C4-2B (cell line): ENCODE results near the gene PEF1.

Source experiments
- CTCF ChIP-seq: fragments of 450-650 bp; conservative IDR thresholded peaks from 2 replicates; pipeline ENCODE4 v1.5.1; 2017; ENCODE audit warnings: mild to moderate bottlenecking
- ZFX ChIP-seq: fragments of 450-650 bp; IDR thresholded peaks from 2 replicates; pipeline ENCODE4 v1.6.1; 2017

DNA sequence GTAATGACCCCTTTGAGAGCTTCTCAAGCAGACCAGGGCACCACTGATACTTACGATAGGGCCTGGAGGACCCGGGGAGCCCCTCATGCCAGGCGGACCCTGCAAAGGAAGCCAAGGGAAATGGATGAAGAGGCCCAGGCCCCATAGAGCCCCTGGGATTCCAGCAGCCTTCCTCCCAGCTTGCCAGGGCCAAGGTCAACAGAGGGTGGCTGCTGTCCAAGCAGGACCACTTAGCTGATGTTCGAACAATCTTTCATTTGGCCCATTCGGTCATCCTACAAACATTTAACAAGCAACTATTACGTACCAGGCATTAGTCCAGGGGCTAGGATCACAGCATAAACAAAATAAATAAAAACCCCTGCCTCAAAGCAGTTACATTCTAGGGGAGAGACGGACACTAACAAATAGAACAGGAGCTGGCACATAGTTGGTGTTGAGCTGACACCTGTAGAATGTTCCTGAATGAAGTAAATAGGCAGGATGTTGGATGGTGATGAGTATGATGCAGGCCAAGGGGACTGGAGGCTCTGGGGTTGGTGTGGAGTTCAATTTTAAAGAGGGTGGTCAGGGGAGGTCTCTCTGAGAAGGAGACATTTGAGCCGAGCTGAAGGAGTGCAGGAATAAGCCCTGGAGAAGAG is 27.0 kb upstream of the PEF1 start:
- TF ChIP-seq CTCF (no peak), ZFX (no peak)
